BJ (cell line): Measurements from ENCODE around the gene SEC14L2. TPM values are rescaled to one million over a fixed set of nuclear protein-coding genes. Genes with fewer than 3 reads are reported as not detected.

Experiments used
- CTCF ChIA-PET: fragments of 350-600 bp; formaldehyde crosslinking; extraction: SDS; loops from one replicate; lab custom pipeline; 2021; ENCODE audit warnings: antibody characterized with exemption, inconsistent platforms; lab: Yijun Ruan, JAX
- POLR2A ChIA-PET: fragments of 300-600 bp; sonication (Branson Sonifier 250); formaldehyde crosslinking; extraction: SDS; loops from one replicate; lab custom pipeline; 2021; ENCODE audit warnings: antibody characterized with exemption; lab: Charles Lee
- DNase-seq: peaks from one replicate; pipeline ENCODE4 v3.0.0-alpha.2; 2011; ENCODE audit warnings: low read depth
- H3K27me3 ChIP-seq: 2 replicates; pipeline ENCODE4 v1.6.0; 2011; ENCODE audit warnings: low read length; ENCODE audit not compliant: control insufficient read depth, insufficient read depth
- H3K36me3 ChIP-seq: 2 replicates; pipeline ENCODE4 v1.5.1; 2011; ENCODE audit warnings: low read length; ENCODE audit not compliant: control insufficient read depth, insufficient read depth
- H3K4me3 ChIP-seq: 2 replicates; pipeline ENCODE4 v1.5.1; 2011; ENCODE audit warnings: low read depth, mild to moderate bottlenecking, control low read depth, low read length
- CTCF ChIP-seq: IDR thresholded peaks from 2 replicates; pipeline ENCODE4 v1.5.1; 2011; ENCODE audit warnings: low read depth, mild to moderate bottlenecking, control low read depth, inconsistent platforms, low read length, moderate library complexity; ENCODE audit not compliant: insufficient read depth
- polyA plus RNA-seq: library from polyadenylated mRNA; depleted of rRNA; stranded (reverse); fragments of >200 nt; gene quantifications from 2 replicates; pipeline ENCODE4 v1.2.3, GENCODE V29; 2011

SEC14L2 gene
- polyA plus RNA-seq, 1 experiment = 20.1 TPM

- Histone ChIP-seq H3K36me3 (peaks cover 31% of the 10 kb centered on the region), H3K27me3 (no peaks in the 10 kb centered on the region), H3K4me3 (no peak overlapping the region)
- TF ChIP-seq CTCF = no peak
- no peak for DNase-seq
- ChIA-PET POLR2A (interaction anchor here (0.6 kb wide), 2 partner anchors 9 to 18 kb away, joined by 3 to 5 read pairs; no protein-coding TSS in a partner anchor), CTCF (interaction anchor here (0.9 to 2.4 kb wide), 4 partner anchors 10 to 26 kb away, joined by 3 to 24 read pairs (median 3); partner anchors contain the start of genes MTFP1 and RNF215)
These were observed 16.2 kb downstream of the SEC14L2 start for GRCh38 chr22:30413001-30413400.

- no peak for TF ChIP-seq CTCF
- Histone ChIP-seq H3K36me3 (peaks cover 31% of the 10 kb centered on the region), H3K27me3 (no peaks in the 10 kb centered on the region), H3K4me3 (no peak overlapping the region)
- no peak for DNase-seq
- POLR2A ChIA-PET = interaction anchor here (0.6 kb wide), 2 partner anchors 8 to 19 kb away, joined by 3 to 5 read pairs; no protein-coding TSS in a partner anchor
- CTCF ChIA-PET = interaction anchor here (0.9 to 1.1 kb wide), 4 partner anchors 9 to 19 kb away, joined by 3 to 5 read pairs (median 3); partner anchors contain the start of gene SEC14L2
These were observed 17.1 kb downstream of the SEC14L2 start for GRCh38 chr22:30413745-30414524.

GRCh38 chr22:30414525-30415047 lies 17.8 kb downstream of the SEC14L2 start:
- TF ChIP-seq CTCF = no peak
- ChIA-PET CTCF (interaction anchor here (0.7 to 1.1 kb wide), 4 partner anchors 8 to 18 kb away, joined by 3 to 5 read pairs (median 3); partner anchors contain the start of gene SEC14L2), POLR2A (no interaction called here)
- Histone ChIP-seq H3K36me3 (peaks cover 30% of the 10 kb centered on the region), H3K27me3 (no peaks in the 10 kb centered on the region), H3K4me3 (no peak overlapping the region)
- no peak for DNase-seq

- no peak for DNase-seq
- peaks cover 22% of the 10 kb centered on the region for H3K36me3 ChIP-seq
- no peak overlapping the region for H3K4me3 ChIP-seq
- CTCF ChIA-PET = no interaction called here
- no peaks in the 10 kb centered on the region for H3K27me3 ChIP-seq
- no peak for TF ChIP-seq CTCF
- POLR2A ChIA-PET = no interaction called here
These were observed 19.6 kb downstream of the SEC14L2 start for GRCh38 chr22:30416403-30416802.

- H3K36me3 ChIP-seq = peaks cover 20% of the 10 kb centered on the region
- H3K4me3 ChIP-seq = no peak overlapping the region
- H3K27me3 ChIP-seq = no peaks in the 10 kb centered on the region
- POLR2A ChIA-PET = no interaction called here
- CTCF ChIA-PET = interaction anchor here (1.8 kb wide), 1 partner anchor 28 kb away, joined by 4 read pairs; no protein-coding TSS in a partner anchor
- DNase-seq = no peak
- no peak for TF ChIP-seq CTCF
These were observed 20.0 kb downstream of the SEC14L2 start for GRCh38 chr22:30416837-30417236.
